Hepatocyte (in vitro differentiated cells): Measurements from ENCODE around the gene PCGF2. TPM values are rescaled to one million over a fixed set of nuclear protein-coding genes. Genes with fewer than 3 reads are reported as not detected.

Source experiments
- DNase-seq: peaks from one replicate; pipeline ENCODE4 v3.0.0-alpha.2; 2016; ENCODE audit warnings: low spot score
- H2AFZ ChIP-seq: fragments of 200-600 bp; sonication (generic); 2 replicates; pipeline ENCODE4 v1.6.0; 2016; ENCODE audit warnings: antibody characterized with exemption, mild to moderate bottlenecking
- H3K27ac ChIP-seq: fragments of 200-600 bp; sonication (generic); 2 replicates; pipeline ENCODE4 v1.5.1; 2016; ENCODE audit warnings: mild to moderate bottlenecking
- H3K27me3 ChIP-seq: fragments of 200-600 bp; sonication (generic); 2 replicates; pipeline ENCODE4 v1.6.1; 2016
- H3K36me3 ChIP-seq: fragments of 200-600 bp; sonication (generic); replicated peaks from 2 replicates; pipeline ENCODE4 v1.5.1; 2016; ENCODE audit warnings: low read depth; ENCODE audit not compliant: insufficient read depth
- H3K4me1 ChIP-seq: fragments of 200-600 bp; sonication (generic); 2 replicates; pipeline ENCODE4 v1.5.1; 2016; ENCODE audit warnings: mild to moderate bottlenecking, moderate library complexity; ENCODE audit not compliant: insufficient read depth
- H3K4me2 ChIP-seq: fragments of 200-600 bp; sonication (generic); 2 replicates; pipeline ENCODE4 v1.6.0; 2016
- H3K4me3 ChIP-seq: fragments of 200-600 bp; sonication (generic); 2 replicates; pipeline ENCODE4 v1.5.1; 2016; ENCODE audit warnings: mild to moderate bottlenecking
- H3K79me2 ChIP-seq: fragments of 200-600 bp; sonication (generic); 2 replicates; pipeline ENCODE4 v1.6.0; 2017; ENCODE audit warnings: mild to moderate bottlenecking
- H3K9me2 ChIP-seq: fragments of 200-600 bp; sonication (generic); replicated peaks from 2 replicates; pipeline ENCODE4 v1.6.0; 2017; ENCODE audit warnings: mild to moderate bottlenecking; ENCODE audit not compliant: insufficient read depth
- H3K9me3 ChIP-seq: fragments of 200-600 bp; sonication (generic); 2 replicates; pipeline ENCODE4 v1.5.1; 2016; ENCODE audit warnings: low read depth, mild to moderate bottlenecking
- H4K20me1 ChIP-seq: fragments of 200-600 bp; sonication (generic); 2 replicates; pipeline ENCODE4 v1.6.0; 2016; ENCODE audit warnings: mild to moderate bottlenecking; ENCODE audit not compliant: insufficient read depth, poor library complexity, severe bottlenecking
- CTCF ChIP-seq: fragments of 200-600 bp; sonication (generic); IDR thresholded peaks from 2 replicates; pipeline ENCODE4 v1.5.1; 2016; ENCODE audit warnings: antibody characterized with exemption, mild to moderate bottlenecking; ENCODE audit not compliant: poor library complexity
- EZH2 ChIP-seq: fragments of 200-600 bp; sonication (generic); IDR thresholded peaks from 2 replicates; pipeline ENCODE4 v1.6.1; 2016; ENCODE audit warnings: antibody characterized with exemption, mild to moderate bottlenecking, borderline replicate concordance
- EZH2phosphoT487 ChIP-seq: fragments of 200-600 bp; sonication (generic); IDR thresholded peaks from one replicate; pipeline ENCODE4 v1.6.1; 2018; ENCODE audit warnings: antibody characterized with exemption, mild to moderate bottlenecking, low read depth, moderate library complexity; ENCODE audit not compliant: unreplicated experiment, severe bottlenecking
- WGBS: methylation state at CpG from one replicate; pipeline ENCODE4 v1.1.6; 2016; ENCODE audit warnings: low lambda C conversion rate; ENCODE audit errors: missing lambda C conversion rate; 5-methylcytosine and 5-hydroxymethylcytosine counted together
- polyA plus RNA-seq: library from polyadenylated mRNA; unstranded; fragments of >200 nt; fragmentation: Nextera tagmentation; extraction: Ambion mirVana; gene quantifications from 2 replicates; pipeline ENCODE4 v1.2.1, GENCODE V29; 2016
- total RNA-seq: library from RNA; depleted of rRNA; stranded (reverse); fragments of >200 nt; gene quantifications from 2 replicates; pipeline ENCODE4 v1.2.3, GENCODE V29; 2014

The PCGF2 gene
- total and polyA plus RNA-seq, 2 experiments from 2014 or later = 8.7 to 13.0 TPM

DNA sequence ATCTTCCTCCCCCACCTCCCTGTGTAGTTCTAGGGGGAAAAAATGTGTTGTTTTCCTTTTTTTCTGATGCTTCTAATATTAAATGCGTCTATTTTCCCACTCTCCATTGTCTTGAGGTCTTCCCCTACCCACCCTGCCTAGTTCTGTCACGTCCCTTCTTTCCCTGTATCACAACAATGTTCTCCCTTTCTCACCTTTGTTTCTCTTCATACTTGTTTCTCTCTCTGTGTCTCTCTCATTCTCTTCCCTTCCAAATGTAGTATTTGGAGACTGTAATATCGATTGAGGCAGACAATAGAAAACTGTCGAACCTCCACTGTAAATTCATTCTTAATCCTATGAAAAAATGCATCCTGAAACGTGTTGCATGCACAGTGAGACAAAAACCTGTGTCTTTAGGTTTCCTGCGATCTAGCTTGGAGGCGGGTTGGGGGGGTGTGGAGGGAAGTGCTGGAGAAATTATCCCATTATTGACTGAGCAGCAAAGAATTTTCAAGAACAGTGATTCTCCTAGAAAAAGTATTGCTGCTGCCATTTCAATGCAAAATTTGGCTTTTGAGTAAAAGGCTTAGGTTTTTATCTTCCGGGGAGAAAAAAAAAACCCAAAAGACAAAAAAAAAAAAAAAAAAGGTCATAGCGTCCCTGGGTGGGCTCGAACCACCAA is 3.1 kb upstream of the PCGF2 start:
- WGBS = 3% methylated on average over 10 of the region's 10 CpGs
- peaks cover 43% of the 10 kb centered on the region for H3K79me2 ChIP-seq

DNA sequence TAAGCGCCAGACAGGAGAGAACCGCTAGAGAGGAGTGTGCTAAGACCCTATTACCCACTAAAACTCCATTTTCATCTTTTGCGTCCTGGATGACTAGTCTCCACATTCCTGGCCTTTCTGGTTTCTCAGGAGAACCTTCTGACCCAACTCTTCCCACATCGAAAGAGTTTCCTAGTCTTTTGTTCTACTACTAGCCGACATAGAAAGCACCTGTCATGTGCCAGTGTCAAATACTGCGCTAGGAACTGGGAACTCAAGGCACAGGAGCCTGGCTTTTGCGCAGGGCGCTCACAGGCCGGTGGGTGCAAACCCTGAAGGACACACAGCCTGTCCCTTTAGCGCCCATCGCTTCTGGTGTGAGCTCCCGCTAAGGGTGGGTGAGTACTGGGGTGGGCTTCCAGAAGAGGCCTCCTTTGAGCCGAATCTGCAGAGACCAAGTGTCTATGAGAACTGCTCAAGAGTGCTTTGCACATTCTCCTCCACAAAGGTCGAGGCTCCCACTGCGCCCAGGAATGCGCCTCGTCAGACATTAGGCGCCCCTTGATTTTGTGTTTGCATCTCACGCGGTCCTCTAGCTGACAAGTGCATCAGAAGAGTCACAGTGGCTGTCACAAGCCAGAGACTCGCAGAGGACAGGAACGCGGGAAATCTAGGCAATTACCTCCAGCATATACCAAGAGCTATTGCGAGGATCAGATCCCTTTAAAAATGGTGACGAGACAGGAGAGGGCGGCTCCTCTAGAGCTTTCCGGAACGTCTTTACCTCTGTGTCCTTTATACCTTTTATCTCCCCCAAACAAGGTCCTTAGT is 2.4 kb upstream of the PCGF2 start:
- Histone ChIP-seq H3K27me3 (no peaks in the 10 kb centered on the region), H3K4me2 (peak overlapping the region; percentile 99), H3K9me3 (no peaks in the 10 kb centered on the region), H3K9me2 (no peaks in the 10 kb centered on the region), H3K36me3 (no peaks in the 10 kb centered on the region), H4K20me1 (peaks cover 8% of the 10 kb centered on the region), H3K79me2 (peaks cover 51% of the 10 kb centered on the region), H3K27ac (peak overlapping the region; percentile 75), H3K4me1 (peaks cover 38% of the 10 kb centered on the region), H2AFZ (peak overlapping the region; percentile 66), H3K4me3 (peak overlapping the region; percentile 56)
- DNase-seq = peak; percentile 25
- TF ChIP-seq CTCF (no peak), EZH2 (no peak), EZH2phosphoT487 (no peak)
- 12% methylated on average over 27 of the region's 28 CpGs for WGBS

More for the DNA sequence above, 3.1 kb upstream of the PCGF2 start:
- Histone ChIP-seq H3K4me2 (peak overlapping the region; percentile 99), H3K27ac (peak overlapping the region; percentile 48), H2AFZ (peak overlapping the region; percentile 66), H3K36me3 (no peaks in the 10 kb centered on the region), H3K27me3 (no peaks in the 10 kb centered on the region), H3K9me3 (no peaks in the 10 kb centered on the region), H3K4me3 (peak overlapping the region; percentile 39), H3K9me2 (no peaks in the 10 kb centered on the region), H3K4me1 (peaks cover 31% of the 10 kb centered on the region), H4K20me1 (peaks cover 5% of the 10 kb centered on the region)
- peak; percentile 26 for DNase-seq
- TF ChIP-seq CTCF = no peak
- TF ChIP-seq EZH2phosphoT487 = no peak
- TF ChIP-seq EZH2 = no peak

DNA sequence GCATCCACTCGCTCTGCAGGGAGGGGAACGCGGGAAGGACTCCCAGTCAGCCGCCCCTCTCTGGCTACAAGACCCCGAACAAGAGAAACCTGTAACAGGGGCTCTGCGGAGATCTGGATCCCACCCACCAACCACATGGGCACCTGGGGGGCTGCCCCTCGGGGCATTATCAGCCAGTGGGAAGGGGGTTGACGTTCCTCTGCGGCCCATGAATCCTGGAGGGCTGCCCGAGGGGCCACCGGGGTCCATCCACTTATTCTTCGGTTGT is 1.8 kb upstream of the PCGF2 start:
- H3K4me3 ChIP-seq = peak overlapping the region; percentile 56
- peaks cover 53% of the 10 kb centered on the region for H3K79me2 ChIP-seq
- H3K4me1 ChIP-seq = peaks cover 42% of the 10 kb centered on the region
- DNase-seq = no peak
- H2AFZ ChIP-seq = peak overlapping the region; percentile 39
- H3K4me2 ChIP-seq = peak overlapping the region; percentile 99
- H3K9me2 ChIP-seq = no peaks in the 10 kb centered on the region
- H3K27me3 ChIP-seq = no peaks in the 10 kb centered on the region
- H3K9me3 ChIP-seq = no peaks in the 10 kb centered on the region
- 4% methylated on average over 12 of the region's 12 CpGs for WGBS
- no peaks in the 10 kb centered on the region for H3K36me3 ChIP-seq
- H4K20me1 ChIP-seq = peaks cover 14% of the 10 kb centered on the region
- no peak for TF ChIP-seq CTCF
- TF ChIP-seq EZH2phosphoT487 = no peak
- no peak for TF ChIP-seq EZH2
- H3K27ac ChIP-seq = peak overlapping the region; percentile 75
